Mucosa of gallbladder (tissue), 1 donor: ENCODE data around the gene RAB4B. TPM values are rescaled to one million over a fixed set of nuclear protein-coding genes. Genes with fewer than 3 reads are reported as not detected.
"Not testable (repeated sequence)": the region's sequence is repeated elsewhere in the genome, so short reads cannot be mapped to it uniquely, and the experiment has no call there.

ENCODE experiments used
- DNase-seq: peaks from one replicate; pipeline ENCODE4 v3.0.0-alpha.2; 2020; ENCODE audit warnings: low spot score
- total RNA-seq: library from RNA; stranded (reverse); gene quantifications from one replicate; pipeline ENCODE4 v1.2.1, GENCODE V29; 2021
- donor health status: DM: no; HTN: no; CAD: no.

The RAB4B gene
- total RNA-seq, 1 donor from 2014 or later, result 54.4 TPM

DNA sequence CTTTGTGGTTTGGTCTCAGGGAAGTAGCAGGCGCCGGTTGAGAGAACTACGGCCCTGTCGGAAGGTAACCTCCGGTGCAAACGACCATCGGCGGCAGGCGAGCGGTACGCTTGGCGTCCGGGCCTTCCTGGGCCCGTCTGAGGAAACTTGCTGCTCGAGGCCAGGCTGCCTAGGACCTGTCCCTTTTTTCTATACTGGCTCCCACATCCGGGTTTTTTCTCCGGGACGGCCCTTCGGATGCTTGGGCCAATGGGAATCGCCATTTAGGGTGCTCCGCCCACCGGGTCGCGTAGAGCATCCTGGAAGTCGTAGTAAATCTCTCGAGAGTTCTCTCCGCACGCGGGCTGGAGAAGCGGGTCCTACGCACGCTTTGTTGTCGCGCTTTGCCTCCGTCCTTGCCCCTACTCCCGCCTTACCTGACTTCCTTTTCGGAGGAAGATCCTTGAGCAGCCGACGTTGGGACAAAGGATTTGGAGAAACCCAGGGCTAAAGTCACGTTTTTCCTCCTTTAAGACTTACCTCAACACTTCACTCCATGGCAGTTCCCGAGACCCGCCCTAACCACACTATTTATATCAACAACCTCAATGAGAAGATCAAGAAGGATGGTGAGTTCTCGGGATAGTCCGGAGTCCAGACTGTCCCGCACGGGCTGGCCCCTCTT, 27.0 kb upstream of the RAB4B start, which contains the start of gene SNRPA:
SNRPA (plus strand) TSS at position 330 of the 664 bp plus-strand sequence; CDS start at position 536, 206 bp downstream.
- peak; percentile 98 for DNase-seq

DNA sequence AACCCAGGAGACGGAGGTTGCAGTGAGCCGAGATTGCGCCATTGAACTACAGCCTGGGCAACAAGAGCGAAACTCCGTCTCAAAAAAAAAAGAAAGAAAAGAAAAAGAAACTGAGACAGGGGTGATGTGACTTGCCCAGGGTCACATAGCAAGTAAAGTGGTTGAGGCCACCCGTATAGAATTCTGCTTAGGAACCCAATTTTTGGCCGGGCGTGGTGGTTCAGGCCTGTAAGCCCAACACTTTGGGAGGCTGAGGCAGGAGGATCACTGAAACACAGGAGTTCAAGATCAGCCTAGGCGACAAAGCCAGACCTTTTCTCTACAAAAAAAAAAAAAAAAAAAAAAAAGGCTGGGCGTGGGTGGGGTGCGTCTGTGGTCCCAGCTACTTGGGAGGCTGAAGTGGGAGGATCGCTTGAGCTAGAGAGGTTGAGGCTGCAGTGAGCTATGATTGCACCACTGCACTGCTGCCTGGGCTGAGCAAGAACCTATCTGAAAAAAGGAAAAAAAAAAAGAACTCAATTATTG, 25.7 kb upstream of the RAB4B start:
- no peak for DNase-seq

DNA sequence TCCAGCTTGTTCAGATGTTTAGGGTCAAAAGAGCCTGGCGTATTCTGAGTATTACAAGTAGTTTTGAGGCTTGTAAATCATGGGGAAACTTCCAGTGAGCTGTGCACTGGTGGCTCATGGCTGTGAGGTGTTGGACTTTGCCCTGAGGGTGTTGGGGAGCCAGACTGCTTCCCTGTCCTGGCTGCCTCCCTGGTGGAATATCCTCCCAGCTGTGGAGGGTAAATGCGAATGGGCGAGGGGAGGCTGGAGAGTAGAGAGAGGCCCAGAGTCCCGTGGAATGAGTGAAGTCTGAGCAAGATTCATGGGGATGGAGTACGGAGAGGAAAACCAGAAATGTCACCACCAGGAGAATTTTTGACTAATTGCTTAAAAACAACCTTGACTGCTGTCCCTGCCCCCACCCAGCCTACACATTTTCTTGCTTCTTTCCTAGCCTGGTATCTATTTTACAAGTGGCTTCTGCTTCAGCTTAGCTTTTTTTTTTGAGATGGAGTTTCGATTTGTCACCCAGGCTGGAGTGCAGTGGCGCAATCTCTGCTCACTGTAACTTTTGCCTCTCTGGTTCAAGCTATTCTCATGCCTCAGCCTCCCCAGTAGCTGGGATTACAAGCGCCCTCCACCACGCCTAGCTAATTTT, 23.3 kb upstream of the RAB4B start:
- DNase-seq, result no peak

DNA sequence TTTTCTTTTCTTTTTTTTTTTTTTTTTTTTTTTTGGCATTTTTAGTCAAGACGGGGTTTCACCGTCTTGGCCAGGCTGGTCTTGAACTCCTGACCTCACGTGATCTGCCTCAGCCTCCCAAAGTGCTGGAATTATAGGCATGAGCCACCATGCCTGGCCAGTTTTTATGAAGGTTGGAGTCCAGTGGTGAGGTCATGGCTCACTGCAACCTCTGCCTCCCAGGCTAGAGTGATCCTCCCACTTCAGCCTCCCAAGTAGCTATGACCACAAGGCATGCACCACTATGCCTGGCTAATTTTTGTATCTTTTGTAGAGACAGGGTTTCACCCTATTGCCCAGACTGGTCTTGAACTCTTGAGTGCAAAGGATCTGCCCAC, 22.8 kb upstream of the RAB4B start:
- DNase-seq, result no peak

DNA sequence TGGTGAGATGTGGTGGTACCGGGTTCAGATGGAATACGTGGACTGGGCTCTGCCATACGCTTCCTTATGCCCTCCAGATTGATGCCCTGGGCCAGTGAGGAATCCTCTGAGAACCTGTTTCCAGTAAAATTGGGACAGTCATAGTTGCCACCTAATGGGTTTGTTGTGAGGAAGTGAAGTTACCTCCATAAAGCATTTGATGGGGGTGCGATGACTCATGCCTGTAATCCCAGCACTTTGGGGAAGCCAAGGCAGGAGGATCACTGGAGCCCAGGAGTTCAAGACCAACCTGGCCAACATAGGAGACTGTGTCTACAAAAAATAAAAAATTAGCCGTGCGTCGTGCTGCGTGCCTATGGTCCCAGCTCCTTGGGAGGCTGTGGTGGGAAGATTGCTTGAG, 22.3 kb upstream of the RAB4B start:
- DNase-seq, result no peak

DNA sequence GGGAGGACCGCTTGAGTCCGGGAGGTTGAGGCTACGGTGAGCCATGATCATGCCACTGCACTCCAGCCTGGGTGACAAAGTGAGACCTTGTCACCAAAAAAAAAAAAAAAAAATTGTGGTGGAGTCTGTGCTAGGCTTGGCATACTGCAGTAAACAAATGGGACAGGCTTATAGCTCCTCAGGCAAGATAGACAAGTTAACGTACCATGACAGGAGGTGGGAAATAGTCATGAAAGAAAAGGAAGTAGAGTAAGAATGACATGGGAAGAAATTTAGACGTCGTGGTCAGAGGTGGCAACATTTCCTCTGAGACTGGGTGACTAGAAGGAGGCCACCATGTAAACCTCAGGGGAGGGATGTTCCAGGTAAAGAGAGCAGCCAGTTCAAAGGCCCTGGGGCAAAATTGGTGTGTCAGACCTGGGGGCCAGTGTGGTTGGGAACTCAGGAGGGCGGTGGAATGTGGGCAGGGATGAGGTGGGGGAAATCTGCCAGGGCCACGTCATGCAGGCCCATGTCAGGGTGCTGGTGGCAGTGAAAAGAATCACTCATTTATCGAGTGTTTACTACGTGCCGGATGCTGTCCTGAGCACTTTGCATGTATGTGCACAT, 21.4 kb upstream of the RAB4B start:
- DNase-seq, result no peak

DNA sequence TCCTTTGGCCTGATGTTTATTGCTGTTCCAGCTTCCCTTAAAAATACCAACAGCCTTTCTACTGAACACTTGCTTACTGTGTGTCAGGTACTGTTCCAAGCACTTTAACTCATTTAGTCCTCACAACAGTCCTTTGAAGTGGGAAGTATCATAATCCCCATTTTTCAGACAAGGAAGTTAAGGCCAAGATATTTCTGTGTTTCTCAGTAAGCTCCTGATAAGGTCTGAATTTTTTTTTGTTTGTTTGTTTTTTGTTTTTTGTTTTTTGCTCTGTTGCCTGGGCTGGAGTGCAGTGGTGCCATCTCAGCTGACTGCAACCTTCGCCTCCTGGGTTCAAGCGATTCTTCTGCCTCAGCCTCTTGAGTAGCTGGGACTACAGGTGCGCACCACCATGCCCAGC, 19.6 kb upstream of the RAB4B start:
- no peak for DNase-seq

DNA sequence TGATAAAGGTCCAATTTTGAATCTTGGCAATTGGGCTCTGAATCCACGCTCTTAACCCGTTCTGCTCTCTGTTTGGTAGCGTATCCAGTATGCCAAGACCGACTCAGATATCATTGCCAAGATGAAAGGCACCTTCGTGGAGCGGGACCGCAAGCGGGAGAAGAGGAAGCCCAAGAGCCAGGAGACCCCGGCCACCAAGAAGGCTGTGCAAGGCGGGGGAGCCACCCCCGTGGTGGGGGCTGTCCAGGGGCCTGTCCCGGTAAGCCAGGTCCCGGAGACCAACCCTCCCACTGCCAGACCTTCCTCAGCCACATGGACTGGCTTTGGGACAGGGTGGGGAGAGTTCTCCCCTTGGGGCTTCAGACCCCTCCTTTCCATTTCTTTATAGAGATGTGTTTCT, 18.7 kb upstream of the RAB4B start:
- no peak for DNase-seq

DNA sequence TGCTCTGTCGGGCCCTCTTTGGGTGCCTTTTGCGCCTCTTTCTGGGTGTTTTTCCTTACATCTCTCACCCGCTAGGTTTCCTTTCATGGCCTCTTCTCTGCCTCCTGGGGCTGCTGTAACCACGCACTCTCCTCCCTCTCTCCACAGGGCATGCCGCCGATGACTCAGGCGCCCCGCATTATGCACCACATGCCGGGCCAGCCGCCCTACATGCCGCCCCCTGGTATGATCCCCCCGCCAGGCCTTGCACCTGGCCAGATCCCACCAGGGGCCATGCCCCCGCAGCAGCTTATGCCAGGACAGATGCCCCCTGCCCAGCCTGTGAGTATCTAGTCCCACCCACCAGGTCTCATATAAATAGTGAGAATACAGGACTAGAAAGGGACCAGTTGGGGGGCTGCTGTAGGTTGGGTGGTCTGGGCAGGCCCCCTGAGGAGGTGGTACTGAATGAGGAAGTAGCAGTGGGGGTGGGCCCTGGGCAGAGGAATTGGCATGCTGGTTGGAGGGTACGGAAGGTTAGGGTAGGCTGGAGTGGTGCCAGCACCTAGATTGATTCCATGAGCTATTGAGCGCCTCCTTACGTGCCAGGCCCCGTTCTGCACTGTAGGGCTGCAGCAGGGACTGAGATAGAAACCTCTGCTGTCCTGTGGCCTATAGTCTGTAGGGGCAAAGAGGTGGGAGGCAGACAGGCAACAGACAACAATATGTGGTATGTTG, 15.1 kb upstream of the RAB4B start:
- DNase-seq, result no peak

DNA sequence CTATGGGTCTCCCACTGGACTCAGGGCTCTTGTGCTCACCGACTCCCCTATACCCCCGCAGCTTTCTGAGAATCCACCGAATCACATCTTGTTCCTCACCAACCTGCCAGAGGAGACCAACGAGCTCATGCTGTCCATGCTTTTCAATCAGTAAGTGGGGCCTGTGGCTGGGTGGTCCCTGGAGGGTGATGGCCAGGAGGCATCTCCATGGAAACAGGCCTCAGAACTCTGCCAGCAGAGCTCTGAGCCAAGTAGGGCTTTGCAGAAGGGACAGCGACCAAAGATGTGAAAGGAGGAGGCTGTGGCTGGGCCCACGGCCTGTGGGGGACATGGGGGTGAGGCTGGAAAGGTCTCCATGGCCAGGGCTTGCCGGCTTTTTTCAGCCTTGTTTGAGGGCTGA, 14.5 kb upstream of the RAB4B start:
- DNase-seq, result no peak

DNA sequence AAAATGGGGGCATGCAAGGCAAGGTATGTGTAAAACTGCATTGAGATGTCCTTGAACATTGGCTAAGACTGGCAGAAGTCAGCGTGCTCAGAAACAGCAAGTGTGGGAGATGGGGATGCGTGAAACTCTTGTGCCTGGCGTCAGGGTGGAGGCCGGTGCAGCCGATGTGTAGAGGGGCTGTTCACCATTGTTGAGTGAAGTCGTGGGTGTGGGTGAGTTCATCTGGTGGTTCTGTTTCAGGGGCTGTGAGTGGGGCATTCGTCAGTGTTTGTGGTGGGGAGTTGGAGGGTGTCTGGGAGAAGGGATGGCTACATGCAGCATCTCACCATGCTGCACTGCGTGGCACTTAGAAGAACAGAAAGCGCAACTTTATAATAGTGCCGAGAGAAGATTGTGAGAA, 14.1 kb upstream of the RAB4B start:
- no peak for DNase-seq

DNA sequence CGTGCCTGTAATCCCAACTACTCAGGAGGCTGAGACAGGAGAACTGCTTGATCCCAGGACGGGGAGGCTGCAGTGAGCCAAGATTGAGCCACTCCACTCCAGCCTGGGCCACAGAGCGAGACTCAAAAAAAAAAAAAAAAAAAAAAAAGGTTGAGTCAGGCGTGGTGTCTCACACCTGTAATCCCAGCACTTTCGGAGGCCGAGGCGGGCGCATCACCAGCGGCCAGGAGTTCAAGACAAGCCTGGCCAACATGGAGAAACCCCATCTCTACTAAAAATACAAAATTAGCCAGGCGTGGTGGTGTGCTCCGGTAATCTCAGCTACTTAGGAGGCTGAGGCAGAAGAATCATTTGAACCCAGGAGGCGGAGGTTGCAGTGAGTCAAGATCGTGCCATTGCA, 11.7 kb upstream of the RAB4B start:
- not testable (repeated sequence) for DNase-seq

DNA sequence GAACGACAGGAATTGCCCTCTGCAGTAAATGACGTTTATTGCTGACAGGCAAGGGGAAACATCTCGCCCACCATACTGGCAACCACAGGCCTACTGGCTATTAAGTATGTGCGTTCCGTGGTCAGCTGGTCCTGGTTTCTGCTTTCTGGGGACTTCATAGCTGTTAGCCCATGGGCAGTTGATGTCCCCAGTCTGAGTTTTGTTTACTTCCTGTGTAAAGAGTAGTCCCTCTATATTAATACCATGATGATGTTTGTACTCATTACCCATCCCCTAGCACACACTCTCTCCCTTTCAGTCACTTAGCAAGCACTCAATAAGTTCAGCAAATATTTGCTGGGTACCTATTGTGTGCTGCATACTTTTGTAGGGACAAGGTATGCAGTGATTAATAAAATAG, 9.2 kb upstream of the RAB4B start:
- no peak for DNase-seq

DNA sequence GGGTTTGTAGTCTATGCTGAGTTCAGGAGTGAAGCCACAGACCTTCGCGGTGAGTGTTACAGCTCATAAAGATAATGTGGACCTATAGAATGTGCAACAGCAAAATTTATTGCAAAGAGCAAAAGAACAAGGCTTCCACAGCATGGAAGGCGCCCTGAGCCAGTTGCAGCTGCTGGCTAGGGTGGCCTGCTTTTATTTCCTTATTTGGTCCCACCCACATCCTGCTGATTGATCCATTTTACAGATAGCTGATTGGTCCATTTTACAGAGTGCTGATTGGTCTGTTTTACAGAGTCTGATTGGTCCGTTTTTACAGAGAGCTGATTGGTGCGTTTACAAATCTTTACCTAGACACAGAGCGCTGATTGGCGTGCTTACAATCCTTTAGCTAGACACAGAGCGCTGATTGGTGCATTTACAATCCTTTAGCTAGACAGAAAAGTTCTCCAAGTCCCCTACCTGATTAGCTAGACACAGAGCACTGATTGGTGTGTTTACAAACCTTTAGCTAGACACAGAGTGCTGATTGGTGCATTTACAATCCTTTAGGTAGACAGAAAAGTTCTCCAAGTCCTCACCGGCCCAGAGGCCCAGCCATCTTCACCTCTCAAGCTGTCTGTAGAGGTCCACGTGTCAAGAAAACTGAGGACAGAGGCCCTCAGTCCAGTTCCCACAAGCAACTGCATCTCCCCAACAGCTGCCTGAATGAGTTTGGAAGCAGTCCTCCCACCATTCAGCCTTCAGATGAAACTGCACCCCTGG, 6.8 kb upstream of the RAB4B start:
- DNase-seq, result not testable (repeated sequence)

DNA sequence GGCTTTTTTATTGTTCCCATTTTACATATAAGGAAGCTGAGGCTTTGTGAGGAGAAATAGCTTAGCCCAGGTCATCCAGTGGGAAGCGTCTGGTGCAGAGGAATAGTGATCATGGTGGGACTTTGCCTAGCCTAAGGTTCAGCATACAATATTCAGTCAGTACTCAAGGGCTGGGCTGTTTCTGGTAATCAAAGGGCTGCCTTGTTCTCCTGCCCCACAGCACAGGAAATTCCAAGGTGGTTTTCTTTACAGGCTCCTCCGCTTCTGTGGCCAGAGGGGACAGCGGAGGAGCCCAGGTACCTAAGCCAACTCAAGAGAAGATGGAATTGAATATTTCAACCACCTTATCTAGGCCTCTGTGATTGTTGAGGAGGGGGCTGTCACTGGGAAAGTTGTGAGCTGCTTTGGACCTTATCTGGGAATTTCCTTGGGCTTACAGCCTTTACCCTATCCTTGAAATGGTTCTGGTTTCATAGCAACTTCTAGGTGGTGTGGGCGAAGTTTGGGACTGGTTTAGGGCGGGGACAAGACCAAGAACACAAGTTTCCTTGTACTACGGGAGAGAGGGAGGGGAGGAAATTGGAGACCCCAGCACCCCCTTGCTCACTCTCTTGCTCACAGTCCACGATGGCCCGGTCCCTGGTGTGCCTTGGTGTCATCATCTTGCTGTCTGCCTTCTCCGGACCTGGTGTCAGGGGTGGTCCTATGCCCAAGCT, 3.0 kb upstream of the RAB4B start, which contains the start of gene MIA:
MIA (plus strand) TSS at position 606 of the 716 bp plus-strand sequence; CDS start at position 628, 22 bp downstream.
- DNase-seq, result no peak

DNA sequence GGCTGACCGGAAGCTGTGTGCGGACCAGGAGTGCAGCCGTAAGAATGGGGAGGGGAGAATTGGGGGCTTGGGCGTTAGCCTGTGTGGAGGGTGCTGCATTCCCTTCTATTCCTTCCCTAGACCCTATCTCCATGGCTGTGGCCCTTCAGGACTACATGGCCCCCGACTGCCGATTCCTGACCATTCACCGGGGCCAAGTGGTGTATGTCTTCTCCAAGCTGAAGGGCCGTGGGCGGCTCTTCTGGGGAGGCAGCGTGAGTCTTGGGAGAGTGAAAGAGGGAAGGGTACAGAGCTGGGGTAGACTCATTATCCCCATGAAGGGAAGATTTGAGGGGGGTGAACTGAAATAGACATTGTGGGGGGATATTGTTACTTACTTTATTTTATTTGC, 2.4 kb upstream of the RAB4B start:
- DNase-seq, result no peak

DNA sequence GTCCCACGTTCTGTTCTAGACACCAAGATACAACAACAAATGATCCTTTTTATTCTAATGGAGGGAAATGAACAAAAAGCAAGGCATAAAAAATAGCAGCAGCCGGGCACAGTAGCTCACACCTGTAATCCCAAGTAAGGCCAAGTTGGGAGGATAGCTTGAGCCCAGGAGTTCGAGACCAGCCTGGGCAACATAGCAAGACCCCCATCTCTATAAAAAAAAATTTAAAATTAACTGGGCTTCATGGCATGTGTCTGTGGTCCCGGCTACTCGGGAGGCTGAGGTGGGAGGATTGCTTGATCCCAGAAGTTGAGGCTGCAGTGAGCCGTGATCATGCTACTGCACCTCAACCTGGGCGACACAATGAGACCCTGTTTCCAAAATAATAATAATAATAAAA, 1.7 kb upstream of the RAB4B start:
- DNase-seq, result no peak

DNA sequence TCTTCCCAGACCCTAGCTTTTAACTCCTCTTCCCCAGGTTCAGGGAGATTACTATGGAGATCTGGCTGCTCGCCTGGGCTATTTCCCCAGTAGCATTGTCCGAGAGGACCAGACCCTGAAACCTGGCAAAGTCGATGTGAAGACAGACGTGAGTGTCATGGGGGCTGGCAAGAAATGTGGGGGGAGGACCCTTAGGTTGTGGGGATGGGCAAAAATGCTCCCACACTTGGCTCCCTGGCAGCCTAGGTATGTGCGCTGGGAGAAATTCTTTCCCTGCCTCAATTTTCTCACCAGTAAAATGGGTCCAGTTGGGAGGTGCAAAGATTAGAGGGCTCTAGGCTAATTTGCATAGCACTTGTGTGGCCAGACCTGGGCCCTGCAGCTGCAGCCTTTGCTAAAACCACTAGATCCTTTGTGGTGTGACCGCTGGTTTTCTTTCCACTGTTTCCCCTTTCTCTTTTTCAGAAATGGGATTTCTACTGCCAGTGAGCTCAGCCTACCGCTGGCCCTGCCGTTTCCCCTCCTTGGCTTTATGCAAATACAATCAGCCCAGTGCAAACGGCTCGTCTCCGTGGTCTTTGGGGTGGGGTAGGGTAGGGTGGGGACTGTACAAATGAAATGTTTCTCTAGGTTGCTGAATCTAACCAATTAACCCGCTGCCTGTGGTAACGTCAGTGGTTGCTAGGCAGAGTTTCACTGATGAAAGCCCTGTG, 959 bp upstream of the RAB4B start:
- DNase-seq, result peak; percentile 96

DNA sequence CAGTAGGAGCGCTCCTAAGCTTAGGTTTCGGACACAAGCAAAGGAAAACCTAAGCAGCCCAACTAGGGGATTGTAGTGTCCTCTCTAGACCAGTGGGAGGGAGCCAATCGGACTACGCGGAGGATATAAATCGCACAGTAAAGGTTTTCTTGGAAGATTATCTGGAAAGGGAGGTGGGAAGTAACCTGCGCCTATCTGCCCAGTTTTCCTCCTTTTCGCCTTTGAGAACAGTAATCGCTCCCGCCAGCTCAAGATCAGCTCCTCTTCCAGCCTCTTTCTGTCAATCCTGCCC, 456 bp upstream of the RAB4B start:
- DNase-seq, result no peak

DNA sequence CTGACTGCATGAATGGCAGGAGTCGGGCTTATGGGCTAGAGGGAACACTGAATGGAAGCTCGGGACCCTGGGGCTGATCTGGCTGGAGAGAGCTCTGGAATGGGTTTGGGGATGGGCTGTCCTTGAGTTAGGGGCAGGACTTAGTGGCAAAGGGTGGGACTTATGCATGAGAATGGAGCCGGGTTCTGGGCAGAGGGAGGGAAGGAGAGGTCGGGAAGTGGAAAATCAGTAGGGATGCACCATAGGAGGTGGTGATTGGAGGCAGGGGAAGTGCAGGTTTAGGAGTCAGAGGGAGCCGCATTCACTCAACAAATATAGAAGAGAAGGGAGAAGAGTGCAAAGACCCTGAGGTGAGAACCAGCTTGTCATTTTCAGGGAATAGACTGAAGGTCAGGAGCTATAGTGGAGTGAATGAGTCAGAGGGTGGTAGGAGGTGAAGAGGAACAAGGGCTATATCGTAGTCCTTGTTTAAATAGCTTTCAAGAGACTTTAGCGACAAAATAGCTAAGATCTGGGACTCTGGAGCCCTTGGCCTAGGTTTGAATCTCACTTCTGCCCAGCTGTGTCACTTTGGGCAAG, 748 bp downstream of the RAB4B start:
- DNase-seq, result no peak
